Omental fat pad (tissue), 4 donors: ENCODE data around the gene SFXN5. TPM values are rescaled to one million over a fixed set of nuclear protein-coding genes. Genes with fewer than 3 reads are reported as not detected.

ENCODE experiments used
- ATAC-seq: fragments of 150-250 bp; one replicate; pipeline ENCODE4 v1.9.1; 2016; ENCODE audit warnings: mild to moderate bottlenecking, moderate library complexity; ENCODE audit not compliant: low FRiP score
- DNase-seq: peaks from one replicate; pipeline ENCODE4 v3.0.0-alpha.2; 2019; ENCODE audit warnings: low spot score
- CTCF ChIP-seq, 3 donors: fragments of 450-650 bp; IDR thresholded peaks; one replicate each; pipeline ENCODE4 v1.5.1; 2016 to 2017; ENCODE audit warnings: antibody characterized with exemption in 3 of 3, mild to moderate bottlenecking in 3 of 3, moderate library complexity in 2 of 3
- total RNA-seq, 4 donors: library from RNA; depleted of rRNA; stranded (reverse); fragments of >200 nt; gene quantifications; one replicate each; pipeline ENCODE4 v1.1.0, GENCODE V29; 2016

The SFXN5 gene
- total RNA-seq, 4 donors from 2014 or later = 5.1 to 15.6 (median 9.4) TPM

DNA sequence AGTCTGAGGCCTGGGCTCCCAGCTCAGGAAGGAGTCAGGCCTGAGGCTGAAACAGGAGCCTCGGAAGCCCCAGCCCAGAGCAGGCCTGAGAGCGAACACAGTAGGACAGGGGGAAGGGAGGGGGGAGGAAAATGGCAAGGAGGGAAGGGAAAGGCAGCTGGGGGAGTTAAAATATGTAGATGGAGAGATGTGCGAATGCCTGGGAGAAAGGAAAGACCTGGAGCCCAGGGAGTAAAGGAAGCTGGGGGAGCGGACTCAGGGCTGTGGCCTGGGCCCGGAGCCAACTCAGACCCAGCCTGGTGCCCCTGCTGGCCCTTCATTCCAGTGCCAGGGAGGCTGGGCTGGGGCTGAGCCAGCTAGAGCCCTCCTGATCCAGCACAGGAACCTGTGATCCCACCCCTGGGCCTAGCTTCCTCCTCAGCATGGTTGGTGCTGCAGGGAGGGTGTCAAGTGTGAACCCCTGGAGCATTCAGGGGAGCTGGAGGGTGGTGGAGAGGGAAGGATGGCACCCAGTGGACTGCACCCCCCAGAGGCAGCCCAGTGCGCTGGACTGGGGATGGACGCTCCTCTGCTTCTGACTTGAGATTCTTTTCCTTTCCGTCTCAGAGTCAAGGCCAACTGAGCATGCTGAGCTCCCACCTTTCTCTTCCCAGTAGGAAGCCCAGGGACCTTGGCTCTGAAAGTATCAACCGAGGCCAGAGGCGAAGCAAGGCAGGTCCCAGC lies 107.9 kb downstream of the SFXN5 start:
- TF ChIP-seq CTCF (IDR thresholded peaks at IDR 0.05) = no peak
- no peak for ATAC-seq
- DNase-seq = no peak

DNA sequence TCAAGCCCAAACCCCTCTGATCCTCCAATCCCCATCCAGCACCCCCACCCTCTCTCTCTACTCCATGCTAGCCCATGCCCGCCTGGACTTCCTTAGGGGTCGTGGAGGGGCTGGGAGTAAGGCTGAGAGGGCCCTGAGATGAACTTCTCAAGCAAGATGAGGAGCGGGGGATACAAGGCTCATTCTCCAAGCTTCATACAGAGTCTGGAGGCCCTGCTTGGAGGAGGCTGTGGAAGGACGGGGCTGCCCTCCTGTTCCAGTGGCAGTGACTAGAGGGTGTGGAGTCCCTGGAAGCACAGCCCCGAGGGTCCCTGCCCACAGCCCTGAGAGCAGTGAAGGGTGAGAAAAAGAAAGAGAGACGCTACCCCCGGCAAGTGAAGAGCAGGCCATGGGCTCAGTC lies 108.6 kb downstream of the SFXN5 start:
- DNase-seq (no peak), ATAC-seq (no peak)
- no peak for TF ChIP-seq CTCF (IDR thresholded peaks at IDR 0.05)

DNA sequence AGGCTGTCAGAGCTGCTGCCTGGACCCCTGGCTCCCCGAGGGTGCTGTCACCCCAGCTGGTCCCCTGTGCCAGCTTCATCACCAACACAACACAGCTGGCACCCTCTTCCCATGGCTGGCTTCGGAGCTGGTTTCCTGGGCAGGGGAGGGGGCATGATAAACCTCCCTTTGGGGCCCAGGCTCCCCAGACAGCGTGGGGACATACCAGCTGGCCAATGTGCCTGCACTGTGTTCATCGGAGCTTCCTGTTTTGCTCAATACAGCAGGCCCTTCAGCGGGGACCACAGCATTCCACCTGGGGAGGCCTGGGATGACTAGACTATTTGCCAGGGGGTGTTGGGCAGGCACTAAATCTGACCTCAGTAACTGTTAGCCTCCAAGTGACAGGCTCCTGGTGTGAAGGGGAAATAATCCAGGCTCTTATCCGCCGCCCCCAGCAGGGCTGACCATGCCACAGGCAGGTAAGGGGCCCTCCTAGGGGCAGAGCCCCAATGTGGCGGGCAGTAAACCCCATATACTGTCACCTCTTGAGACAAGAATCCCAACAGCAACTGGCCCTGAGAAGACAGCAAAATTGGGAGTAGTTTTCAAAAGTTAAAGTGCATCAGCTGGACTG lies 109.6 kb downstream of the SFXN5 start:
- ATAC-seq (no peak), DNase-seq (no peak)
- TF ChIP-seq CTCF (IDR thresholded peaks at IDR 0.05) = no peak

DNA sequence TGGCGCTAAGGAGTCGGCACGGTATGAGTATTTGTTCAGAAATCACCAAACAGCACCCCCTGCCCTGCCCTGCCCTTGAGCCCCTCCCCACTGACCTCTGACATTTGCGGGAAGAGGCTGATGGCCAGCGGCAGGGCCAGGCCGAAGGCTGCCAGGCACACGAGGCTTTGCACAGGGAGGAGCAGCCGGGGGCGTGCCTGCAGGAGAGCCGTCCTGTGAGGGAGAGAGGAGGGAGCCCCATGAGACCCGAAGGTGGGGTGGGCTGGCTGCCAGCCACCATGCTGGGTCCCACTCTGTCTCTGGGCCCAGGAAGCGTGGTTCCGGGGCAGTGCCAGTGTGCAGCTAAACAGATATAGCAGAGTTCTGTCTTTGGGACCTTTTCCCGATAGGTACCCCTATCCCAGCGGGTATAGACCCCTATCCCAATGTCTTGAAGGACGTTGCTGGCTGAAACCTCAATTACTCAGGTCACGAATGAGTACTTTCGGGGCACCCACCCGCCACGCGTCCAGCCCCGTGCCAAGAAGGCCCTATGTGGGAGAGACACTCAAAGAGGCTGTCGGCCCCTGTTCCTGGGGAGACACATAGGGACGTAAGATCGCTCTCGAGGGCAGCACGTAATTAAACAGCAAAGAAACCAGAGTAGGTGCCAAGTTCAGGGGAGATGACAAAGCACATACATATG lies 110.3 kb downstream of the SFXN5 start:
- TF ChIP-seq CTCF (IDR thresholded peaks at IDR 0.05) = no peak
- ATAC-seq = no peak
- no peak for DNase-seq

DNA sequence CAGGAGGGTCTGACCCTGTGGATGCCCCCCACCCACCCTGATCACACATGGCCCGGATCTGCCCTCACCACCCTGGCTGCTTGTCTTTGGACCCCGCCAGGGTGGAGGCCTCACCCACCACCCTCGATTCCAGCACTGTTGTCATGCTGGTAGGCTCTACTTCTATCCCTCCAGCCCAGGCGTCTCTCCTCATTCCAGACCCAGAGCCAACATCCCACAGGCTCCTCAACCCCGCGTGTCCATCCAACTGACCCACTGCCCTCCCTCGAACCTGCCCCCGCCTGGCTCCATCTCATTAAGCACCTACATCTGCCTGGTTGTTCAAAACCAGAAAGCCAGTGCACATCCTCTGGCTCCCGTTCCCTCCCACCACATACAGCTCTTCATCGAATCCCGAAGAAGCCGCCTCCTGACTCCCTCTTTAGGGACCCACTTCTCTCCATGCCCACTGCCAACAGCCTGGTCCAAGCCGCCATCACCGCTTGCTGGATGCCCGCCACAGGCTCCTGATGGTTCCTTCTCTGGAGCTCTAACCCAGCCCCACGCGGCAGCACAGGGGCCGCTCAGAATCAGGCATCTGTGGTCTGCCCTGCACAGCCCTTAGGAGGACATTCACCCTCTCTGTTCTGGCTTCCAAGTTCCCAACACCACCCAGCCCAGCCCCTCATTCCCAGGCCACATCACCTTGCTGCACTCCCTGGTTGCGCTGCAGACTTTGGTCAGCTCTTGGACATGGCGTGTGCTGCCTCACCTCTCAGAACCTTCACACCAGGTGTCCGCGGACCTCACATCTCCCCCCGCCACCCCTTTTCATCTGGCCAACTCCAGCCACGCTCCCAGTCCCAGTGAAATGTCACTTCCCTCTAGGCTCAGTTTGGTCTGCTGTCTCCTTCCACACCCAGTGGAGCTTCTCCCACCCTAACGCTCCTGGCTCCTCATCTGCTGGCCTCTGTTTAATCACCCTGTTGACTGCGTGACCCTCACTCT lies 111.2 kb downstream of the SFXN5 start:
- no peak for TF ChIP-seq CTCF (IDR thresholded peaks at IDR 0.05)
- ATAC-seq = no peak
- DNase-seq = no peak

DNA sequence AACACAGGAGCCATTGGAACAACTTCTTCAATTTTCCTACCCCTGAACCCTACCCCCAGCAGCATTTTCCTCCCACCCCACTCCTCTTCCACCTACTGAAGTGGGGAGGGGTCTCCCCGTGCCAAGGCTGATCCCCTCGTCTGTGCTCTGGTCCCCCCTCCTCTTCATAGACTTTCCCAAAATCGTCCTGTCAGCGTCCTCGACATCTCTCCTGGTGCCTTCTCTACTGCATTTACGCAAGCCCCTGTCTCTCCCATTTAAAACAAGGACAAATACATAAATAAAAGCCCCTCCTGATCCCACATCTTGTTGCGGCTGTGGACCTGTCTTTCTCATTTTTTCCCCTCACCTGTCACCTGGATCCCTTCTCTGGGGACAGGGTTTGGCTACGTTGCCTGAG lies 112.0 kb downstream of the SFXN5 start:
- no peak for ATAC-seq
- no peak for DNase-seq
- TF ChIP-seq CTCF (IDR thresholded peaks at IDR 0.05) = no peak
